HG03520 (cell line): Measurements from ENCODE around the gene COG4.
"Not testable (repeated sequence)": the region's sequence is repeated elsewhere in the genome, so short reads cannot be mapped to it uniquely, and the experiment has no call there.

Source experiments
- ATAC-seq: cut with Tn5 transposase; IDR thresholded peaks from one replicate; pipeline ENCODE4 v1.9.1; 2021; ENCODE audit warnings: mild to moderate bottlenecking, moderate library complexity; ENCODE audit not compliant: unreplicated experiment

Gene COG4

DNA sequence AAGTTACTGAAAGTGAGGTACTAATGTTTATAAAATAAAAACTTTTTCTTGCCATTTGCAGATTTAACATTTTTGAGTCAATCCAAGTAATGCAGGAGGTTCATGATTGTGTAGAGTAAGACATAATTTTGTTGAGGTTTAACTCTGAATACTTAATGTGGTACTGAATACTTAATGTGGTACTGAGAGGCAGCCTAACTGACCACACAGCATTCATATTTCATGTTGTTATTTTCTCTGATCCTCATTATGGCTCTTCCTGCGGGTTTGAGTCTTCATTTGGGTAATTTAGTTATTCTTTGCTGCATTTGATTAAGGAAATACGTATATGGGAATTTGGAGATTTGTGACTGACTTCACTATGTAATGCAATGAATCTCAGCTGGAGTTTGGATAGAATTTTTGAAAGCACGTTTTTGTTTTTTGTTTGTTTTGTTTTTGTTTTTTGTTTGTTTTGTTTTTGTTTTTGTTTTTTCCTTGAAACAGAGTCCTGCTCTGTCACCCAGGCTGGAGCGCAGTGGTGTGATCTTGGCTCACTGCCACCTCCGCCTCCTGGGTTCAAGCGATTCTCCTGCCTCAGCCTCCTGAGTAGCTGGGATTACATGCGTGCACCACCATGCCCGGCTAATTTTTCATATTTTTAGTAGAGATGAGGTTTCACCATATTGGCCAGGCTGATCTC, 4.1 kb upstream of the COG4 start:
- no peak for ATAC-seq

DNA sequence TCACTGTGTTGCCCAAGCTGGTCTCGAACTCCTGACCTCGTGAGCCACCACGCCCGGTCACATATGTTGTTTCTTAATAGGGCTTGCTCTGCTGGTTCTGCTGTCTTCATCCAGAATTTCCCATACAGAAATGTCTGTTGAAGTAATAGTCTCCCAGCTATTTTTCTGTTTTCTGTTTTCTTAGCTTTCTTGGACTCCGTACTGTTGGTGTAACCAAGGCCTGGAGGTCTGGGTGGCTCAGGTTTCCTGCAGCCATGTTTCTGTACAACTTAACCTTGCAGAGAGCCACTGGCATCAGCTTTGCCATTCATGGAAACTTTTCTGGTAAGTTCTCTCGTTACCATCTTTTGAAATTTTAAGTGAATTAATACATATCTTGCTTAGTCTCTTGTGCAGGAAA, 3.0 kb upstream of the COG4 start:
- no peak for ATAC-seq

DNA sequence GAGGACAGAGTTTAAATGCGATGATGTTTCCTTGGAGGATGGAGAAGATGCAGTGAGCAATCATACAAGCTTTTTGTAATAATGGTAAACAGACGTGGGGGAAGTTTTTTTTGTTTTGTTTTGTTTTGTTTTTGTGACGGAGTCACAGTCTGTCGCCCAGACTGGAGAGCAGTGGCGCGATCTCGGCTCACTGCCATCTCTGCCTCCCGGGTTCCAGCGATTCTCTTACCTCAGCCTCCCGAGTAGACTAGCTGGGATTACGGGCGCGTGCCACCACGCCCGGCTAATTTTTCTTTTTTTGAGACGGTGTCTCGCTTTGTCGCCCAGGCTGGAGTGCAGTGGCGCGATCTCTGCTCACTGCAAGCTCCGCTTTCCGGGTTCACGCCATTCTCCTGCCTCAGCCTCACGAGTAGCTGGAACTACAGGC, 1.1 kb upstream of the COG4 start:
- ATAC-seq: not testable (repeated sequence)

DNA sequence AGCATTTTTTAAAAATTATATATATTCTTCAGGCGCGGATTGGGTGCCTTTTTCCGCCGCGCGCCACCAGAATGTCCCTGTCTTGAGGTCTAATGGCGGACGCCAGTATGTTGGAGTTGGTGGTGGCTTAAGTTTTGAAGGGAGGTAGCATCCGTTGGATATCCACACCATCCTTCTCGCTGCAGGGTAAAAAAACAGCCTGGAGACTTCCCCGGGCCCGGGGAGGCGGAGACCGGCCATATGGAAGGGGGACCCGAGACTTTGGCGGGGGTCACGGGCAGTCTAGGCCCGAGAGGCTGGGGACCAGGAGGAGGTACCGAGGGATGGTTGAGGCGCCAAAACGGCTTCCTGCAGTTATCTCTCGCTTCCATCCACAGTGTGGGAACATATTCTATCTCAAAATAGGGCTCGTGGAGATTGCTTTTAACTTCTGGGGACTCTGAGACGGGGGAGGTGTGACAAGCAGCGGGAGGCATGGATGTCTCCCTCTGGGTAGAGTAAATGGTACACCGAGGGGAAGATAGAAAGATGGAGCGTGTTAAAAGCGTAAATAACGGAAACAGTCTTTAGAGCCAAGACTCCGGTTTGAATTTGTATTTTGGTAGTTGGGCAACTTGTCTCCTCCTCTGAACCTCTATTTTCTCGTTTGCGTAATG, 517 bp upstream of the COG4 start, which contains the start of gene SF3B3:
Gene SF3B3, plus strand, starts transcription at position 74 of the 656 bp plus-strand sequence. CDS start 2,841 bp downstream, outside the sequence.
- ATAC-seq: no peak

DNA sequence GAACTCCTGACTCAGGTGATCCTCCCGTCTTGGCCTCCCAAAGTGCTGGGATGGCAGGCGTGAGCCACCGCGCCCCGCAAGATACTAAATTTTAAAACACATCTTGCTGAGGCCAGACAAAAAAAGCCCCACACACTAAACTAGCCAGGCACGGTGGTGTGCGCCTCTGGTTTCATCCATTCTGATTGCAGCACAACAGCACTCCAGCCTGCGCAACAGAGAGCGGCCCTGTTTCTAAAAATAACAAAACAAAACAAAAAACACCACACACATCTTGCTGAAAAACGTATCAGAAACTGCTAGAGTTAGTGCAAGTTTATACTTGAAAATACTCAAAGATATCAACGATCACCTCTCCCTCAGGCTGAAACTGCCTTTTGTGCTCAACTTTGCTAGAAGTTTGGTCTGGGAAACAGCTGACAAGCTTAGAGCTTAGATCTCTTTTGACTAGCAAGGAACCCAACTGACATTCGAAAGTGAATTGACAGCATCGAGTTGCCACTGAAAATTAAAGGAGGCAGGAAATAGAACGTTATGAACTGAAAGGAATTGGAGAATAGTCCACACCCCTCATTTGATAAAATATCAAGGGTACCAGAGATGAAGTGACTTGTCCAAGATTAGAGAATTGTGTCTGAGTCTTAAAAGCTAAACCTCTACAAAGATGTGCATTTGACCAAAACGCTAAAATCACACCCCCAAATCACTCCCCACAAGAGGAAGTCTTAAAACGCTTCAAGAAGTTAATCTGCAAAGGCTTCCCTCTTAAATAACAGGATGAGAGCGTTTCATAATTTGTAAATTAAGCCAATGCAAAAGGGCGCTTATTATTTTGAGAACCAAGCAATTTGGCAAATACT, 908 bp downstream of the COG4 start:
- no peak for ATAC-seq

DNA sequence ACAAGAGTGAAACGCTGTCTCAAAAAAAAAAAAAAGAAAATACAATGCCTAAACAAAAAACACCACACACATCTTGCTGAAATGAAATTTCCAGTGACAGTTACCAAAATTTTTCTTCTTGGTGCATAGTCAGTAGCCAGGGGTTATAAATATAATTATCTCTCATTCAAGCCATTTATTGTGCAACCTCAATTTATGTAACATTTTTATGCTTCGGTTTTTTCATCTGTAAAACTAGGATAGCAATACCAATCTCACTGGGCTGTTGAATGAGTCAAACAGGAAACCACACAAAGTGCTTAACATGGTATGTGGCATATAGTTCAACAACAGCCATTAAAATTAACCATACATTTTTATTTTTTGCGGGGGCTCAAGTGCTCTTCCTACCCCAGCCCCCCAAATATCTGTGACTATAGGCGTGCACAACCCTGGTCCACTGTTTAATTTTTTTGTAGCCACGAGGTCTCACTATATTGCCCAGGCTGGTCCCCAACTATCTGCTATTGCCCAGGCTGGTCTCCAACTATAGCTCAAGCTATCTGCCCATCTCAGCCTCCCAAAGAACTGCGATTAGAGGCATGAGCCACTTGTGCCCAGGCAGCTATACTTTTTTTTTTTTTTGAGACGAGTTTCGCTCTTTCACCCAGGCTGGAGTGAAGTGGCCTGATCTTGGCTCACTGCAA, 2.6 kb downstream of the COG4 start:
- ATAC-seq: no peak

DNA sequence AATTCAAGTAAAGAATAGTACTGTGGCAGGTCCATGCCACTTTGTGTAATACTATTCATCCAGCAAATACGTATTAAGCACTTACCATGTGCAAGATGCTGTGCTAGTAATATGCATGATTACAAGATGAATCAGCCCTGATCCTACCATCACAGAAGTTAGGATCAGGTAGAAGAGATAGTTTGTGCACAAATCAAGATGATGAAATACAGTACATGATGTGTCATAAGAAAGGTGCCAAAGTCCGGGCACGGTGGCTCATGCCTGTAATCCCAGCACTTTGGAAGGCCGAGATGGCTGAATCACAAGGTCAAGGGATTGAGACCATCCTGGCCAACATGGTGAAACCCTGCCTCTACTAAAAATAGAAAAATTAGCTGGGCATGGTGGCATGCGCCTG, 10.9 kb downstream of the COG4 start:
- ATAC-seq: no peak

DNA sequence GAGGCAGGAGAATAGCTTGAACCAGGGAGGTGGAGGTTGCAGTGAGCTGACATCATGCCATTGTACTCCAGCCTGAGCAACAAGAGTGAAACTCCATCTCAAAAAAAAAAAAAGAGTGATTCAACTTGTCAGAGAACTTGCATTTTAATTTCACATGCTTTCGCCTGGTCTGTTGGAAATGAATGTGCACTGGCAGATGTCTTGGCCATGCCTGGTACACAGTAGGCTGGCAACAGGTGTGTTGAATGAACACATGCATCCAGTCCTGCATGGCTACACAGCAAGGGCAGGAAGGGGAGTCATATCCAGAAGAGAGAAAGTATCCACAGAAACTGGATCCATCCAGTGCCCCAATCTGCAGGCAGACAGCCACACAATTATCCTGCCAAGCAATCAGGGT, 11.5 kb downstream of the COG4 start:
- ATAC-seq: no peak

DNA sequence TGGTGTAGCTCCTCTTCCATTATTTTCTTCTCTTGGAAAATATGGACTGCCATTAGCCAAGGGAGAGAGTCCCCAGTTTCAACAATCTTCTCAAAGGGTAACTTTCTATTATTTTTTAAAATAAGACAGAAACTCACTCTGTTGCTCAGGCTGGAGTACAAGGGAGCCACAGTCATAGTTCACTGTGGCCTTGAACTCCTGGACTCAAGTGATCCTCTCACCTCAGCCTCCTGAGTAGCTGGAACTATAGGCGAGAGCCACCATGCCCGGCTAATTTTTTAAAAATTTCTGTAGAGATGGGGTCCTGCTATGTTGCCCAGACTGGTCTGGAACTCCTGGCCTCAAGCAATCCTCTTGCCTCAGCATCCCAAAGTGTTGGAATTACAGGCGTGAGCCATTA, 13.1 kb downstream of the COG4 start:
- no peak for ATAC-seq

DNA sequence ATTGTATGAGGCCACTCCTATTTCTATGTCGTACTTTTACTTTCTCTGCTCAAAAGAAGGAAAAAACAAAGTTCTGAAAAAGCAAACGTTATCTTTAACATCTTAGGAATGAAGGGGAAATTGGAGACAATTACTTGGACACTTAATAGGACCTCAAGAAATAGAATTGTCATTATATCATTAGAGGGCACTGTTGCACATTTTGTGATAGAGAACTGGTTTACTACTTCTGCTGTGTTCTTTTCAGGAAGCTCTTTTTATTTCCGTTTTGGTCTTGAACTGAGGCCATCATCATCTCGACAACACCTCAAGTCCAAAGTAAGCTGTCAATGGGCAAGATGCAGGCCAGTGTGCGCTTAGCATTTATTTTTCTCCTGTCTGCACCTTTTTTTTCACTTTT, 14.6 kb downstream of the COG4 start:
- ATAC-seq: no peak

DNA sequence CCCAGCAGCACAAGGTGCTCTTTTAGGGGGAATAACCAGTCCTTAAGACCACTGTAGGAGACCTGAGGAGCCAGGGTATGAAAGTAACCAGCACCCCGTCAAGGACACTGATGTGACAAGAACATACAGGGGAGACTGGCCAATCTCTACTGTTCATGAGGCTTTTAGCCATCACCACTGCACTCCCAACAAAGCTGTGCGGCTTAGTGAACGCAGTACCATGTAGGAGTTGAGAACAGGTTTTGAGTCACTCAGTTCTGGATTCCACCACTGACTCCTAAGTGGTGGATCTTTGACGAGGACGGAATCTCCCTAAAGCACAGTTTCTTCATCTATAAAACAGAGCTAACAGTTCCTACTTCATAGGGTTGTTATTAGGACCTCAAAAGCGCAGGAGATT, 26.8 kb downstream of the COG4 start:
- ATAC-seq: no peak

DNA sequence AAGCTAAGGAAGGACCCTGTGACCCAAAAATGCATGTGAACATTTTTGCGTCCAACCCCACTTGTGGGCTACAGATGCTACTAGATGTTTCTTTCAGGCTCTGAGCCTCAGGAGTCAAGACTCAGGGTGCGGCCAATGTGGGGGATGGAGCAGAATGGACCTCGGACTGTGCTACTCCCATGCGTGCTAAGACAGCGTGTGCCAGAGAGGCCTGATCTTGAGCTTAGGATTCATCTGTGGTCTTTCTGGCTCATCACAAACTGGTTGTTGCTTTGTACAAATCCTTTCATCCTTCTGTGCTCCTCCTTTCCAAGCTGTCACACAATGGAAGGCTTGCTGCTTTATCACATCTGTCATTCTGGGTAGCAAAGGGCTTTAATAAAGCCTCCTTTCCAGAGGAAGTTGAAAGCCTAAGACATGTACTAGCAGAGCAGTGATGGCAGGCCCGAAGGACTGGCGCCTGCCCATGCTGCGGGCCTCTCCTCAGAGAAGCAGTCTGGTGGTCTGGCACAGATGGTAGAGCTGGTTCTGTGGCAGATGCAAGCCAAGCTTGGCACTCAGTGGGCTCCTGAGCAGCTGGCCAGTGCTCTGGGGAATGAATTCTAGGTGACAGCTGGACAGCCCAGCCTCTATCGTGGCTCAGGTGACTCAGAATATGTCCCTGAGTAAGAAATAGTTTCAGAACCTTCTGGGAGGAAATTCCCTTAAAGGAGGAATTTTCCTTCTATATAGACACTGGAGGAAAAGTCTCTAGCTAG, 27.8 kb downstream of the COG4 start:
- no peak for ATAC-seq

DNA sequence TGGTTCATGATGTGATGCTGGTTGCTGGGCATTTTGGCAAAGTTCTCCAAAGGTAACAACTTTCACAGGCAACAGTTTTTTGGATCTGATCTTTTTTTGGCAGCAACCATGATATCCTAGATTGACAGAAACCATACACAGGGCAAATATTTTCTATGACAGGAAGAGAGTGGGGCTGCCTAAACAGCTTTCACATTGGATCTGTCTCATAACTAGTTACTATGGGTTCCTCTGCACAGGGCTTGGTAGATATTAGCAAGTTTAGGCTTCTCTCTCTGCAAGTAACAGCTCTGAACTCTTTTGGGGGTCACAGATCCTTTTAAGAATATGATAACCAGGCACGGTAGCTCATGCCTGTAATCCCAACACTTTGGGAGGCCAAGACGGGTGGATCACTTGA, 28.6 kb downstream of the COG4 start:
- ATAC-seq: no peak

DNA sequence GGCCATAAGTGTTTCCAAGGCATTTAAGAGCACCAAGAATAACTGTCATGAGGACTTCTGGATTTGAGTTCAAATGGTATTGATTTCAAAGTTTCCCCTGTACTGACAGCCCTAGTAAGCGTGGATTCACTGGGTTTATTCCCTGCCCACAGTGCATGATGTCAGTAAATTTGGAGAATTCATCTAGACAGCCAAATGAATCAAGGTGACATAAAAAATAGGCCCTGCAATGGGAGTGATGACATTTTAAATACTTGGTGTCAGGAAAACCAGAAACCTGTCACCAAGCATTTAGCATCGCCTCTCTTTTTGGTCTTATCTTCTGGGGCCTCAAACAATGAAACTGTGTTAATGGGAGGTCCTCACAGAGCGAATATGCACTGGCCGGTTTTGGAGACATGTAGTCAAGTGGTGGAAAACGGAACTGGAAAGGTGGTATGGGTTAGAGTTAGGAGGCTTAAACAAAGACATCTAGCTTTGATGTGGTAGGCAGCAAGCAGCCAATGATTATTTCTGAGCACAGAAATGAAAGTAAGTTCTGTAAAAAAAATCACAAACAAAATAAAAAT, 29.1 kb downstream of the COG4 start:
- no peak for ATAC-seq

DNA sequence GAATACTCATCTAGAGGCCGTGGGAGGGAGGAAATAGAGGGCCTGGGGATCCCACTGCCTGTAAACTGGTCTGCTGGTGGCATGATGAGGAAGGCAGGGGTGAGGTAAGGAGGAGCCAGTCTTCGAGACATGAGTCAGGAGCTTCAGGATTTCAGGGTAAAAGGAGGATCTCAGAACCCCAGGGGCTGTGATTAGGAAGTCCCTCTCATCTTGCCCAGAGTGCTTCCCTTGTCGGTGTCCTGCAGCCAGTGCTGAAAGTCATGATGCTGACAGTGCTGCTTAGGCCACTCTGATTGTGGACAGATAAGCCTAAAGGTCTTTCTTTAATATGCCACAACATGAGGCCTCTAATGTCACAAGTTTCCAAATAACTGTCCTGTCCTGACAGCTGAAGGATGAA, 29.6 kb downstream of the COG4 start:
- ATAC-seq: no peak

DNA sequence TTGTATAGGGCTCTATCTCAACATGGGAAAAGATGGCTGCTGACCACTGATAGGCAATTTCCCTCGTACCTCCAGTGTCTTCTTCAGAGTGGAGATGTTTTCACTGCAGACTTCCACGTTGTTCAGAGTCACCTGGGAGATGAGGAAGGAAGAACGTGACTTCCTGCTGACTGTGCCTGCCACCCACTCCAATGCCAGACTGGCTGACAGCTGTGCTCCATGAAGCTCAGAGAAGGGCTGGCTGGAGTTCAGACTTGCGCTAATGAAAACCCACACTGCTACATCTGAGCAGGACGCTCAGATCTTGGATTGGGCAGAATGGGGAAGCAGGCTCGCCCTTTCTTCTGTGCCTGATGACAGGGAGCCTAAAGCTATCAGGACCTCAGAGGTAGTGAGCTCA, 33.1 kb downstream of the COG4 start:
- no peak for ATAC-seq

DNA sequence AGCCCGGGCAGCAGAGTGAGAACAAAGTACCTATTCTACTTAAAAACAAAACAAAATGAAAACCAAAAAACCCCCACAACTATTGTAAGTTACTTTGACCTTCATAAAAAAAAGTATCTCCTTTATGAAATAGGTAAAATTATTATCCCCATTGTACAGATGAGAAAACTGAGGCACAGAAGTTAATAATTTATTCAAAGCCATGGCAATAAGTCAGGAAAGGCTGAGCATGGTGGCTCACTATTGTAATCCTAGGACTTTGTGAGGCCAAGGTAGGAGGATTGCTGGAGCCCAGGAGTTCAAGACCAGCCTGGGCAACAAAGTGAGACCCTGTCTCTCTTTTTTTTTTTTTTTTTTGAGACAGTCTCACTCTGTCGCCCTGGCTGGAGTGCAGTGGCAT, 38.5 kb downstream of the COG4 start:
- ATAC-seq: no peak

DNA sequence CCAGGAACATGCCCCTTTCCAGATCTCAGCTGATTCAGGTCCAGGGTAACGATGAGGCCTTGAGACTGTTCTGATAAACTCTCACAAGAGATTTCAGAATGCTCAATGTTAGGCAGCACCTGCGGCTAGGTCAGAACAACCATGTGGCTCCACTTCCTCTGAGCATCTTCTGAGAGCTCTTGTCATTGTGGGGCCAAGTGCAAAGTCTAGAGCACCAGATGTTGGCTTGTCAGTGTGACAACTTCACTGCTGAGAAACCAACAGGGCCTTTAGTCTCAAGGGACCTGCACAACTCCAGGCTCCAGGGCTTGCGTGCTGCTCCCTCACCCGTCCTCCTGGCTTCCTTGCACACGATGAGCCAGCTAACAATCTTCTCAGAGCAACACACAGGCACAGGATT, 39.9 kb downstream of the COG4 start:
- no peak for ATAC-seq

DNA sequence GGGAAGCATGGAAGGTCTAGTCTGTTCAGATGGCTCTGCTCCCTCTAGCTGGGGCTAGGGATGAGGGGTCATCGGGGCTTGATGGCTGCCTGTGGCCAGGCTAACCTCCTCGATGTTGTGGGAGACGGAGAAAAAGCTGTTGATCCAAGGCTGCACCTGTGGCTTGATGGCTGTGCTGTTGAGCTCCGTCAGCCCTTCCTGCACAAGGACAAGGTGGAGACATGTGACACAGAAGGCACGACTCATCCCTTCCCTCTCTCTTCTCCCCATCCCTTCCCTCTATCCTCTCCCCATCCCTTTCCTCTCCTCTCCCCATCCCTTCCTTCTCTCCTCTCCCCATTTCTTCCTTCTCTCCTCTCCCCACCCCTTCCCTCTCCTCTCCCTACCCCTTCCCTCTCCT, 40.7 kb downstream of the COG4 start:
- ATAC-seq: no peak

DNA sequence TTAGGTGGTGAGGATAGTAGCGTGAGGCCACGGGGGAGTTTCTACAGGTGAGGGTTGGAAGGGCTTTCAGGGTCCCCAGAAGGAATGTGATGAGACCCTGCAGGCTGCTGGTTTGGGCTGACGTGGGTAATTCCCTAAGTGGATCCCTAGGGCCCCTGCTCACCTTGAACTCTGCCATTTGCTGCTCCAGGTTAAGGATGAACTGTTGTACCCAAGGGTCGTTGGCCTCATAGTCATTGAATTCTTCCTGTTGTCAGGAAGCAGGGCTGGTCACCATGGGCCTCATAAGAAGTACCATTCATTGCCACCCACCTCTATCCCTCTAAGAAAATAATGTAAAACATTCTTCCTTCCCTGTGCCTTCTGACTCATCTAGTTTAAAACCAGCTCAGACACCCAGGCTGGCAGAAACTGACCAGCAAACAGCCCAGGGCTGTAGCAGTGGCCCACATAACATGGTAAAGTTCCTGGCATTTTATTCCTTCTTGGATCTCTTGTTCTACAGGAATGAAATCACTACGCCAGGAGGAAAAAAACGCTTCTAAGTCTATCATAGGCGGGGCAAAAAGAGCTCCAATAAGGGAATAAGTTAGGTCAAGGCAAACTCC, 41.3 kb downstream of the COG4 start:
- no peak for ATAC-seq
